ENCODE data around the gene C6orf132.
A peak's percentile ranks its signal among the peaks of the same experiment; 100 is the strongest.

The C6orf132 gene

DNA sequence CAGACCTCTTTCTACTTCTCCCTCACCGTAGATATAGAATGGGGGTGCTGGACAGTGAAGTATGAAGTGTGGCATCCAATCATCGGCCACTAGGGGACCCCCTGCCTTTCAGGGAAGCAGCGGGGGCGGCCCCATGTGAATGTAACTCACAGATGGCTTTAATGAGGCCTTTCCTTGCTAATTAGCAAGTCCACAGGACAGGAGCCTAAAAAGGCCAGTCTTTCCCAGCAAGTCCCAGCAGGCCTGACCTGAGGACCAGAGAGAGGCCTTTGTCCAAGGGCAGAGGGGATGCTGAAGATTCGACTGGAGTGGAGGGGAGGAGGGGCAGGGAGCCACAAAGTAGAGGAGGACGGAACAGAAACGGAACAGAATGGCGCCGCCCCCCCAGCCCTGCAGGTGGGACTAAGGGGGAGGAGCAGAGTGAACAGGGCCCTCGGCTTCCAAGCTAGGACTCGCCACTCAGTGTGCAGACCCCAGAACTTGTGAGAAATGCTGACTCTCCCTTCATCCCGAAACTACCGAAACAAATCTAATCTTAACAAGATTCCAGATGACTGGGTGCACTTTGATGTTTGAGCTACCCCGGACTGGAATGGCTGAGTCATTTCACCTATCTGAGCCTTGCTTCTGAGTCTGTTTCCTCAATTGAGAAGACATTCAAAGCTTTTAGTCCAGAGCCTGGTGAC, 5.8 kb downstream of the C6orf132 start:
- DNase-seq (ENCODE audit: low read depth in 2 of 2) = peak; percentile 29 to 34

DNA sequence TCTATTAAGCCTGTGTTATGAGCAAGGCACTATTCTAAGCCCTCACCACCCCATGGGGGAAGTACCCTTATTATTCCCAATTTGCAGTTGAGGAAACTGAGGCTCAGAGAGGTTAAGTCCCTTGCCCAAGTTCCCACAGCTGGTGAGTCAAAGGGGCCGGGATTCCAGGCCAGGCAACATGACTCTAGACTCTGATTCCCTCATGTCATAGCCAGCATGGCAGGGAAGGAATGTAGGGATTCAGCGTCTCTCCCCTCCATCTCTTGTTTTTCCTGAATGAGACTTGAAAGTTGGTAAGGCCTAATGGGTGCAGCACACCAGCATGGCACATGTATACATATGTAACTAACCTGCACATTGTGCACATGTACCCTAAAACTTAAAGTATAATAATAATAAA, 6.7 kb downstream of the C6orf132 start:
- DNase-seq (ENCODE audit: low read depth in 2 of 2) = no peak

DNA sequence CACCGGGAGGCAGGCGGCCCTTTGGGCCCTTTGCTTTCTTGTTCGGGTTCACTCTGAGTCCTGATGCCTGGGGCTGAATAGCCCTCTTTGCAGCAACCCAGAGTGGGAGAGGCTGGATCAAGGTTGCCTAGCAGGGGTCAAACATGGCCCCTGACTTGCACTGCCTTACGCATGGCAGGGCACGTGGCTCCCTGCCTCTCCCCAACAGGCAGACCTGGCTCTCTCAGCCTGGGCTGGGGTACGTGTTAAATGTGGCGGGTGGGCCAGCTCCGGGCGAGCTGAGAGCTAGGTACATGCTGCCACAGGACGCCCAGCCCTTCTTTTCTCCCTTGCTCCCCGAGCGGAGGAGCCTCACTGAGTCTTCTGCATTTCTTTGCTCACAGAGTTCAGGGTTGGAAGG, 7.3 kb downstream of the C6orf132 start:
- DNase-seq (ENCODE audit: low read depth in 2 of 2) = no peak

DNA sequence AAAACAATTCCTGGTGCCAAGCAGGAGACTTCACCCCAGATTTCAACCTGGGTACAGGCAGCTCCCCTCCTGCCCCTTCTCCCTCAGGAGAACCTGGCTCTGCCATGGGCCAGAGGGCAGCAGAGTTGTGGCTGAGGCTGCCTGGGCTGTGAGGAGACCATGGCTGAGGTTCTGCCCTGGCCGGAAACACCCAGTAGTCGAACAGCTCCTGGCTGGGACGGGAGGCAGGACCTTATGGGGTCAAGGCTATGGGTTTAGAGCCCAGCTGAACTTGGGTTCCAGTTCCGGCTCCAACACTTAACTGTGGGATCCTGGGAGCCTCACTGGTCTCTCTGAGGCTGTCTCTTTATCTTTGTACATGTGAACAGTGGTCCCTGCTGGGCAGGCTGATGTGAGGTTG, 8.5 kb downstream of the C6orf132 start:
- DNase-seq (ENCODE audit: low read depth in 2 of 2) = no peak

DNA sequence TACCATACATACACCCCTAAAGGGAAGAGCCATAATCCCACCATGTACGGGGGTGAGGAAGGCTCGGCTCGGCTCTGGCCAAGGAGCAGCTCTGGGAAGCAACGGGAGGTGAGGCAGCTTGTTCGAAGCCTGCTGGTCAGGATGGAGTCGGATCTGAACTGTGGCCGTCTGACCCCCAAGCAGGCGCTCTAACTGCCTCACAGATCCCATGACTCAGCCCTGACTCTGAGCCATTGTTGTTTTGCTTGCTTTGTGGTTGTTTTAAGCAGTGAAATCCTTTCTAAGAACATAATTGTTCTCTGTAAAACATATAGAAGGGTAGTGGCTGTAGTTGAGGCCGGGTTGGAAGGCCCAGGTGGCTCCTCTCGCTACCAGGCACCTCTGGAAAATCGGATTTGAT, 10.9 kb downstream of the C6orf132 start:
- no peak for DNase-seq (ENCODE audit: low read depth in 2 of 2)

DNA sequence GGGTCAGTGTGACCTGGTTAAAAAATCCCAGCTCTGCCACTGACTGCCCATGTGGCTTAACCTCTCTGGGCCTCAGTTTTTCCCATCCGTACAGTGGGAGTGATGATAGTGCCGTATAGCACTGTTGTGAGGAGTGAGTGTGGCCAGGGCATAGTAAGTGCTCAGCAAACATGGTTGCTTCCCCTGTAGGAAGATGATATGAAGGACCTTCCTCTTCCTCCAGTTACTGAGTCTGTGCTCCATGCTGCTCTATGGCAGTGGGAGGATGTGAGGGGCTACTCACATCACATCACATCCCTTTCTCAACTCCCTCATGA, 13.1 kb downstream of the C6orf132 start:
- DNase-seq (ENCODE audit: low read depth in 2 of 2) = no peak

DNA sequence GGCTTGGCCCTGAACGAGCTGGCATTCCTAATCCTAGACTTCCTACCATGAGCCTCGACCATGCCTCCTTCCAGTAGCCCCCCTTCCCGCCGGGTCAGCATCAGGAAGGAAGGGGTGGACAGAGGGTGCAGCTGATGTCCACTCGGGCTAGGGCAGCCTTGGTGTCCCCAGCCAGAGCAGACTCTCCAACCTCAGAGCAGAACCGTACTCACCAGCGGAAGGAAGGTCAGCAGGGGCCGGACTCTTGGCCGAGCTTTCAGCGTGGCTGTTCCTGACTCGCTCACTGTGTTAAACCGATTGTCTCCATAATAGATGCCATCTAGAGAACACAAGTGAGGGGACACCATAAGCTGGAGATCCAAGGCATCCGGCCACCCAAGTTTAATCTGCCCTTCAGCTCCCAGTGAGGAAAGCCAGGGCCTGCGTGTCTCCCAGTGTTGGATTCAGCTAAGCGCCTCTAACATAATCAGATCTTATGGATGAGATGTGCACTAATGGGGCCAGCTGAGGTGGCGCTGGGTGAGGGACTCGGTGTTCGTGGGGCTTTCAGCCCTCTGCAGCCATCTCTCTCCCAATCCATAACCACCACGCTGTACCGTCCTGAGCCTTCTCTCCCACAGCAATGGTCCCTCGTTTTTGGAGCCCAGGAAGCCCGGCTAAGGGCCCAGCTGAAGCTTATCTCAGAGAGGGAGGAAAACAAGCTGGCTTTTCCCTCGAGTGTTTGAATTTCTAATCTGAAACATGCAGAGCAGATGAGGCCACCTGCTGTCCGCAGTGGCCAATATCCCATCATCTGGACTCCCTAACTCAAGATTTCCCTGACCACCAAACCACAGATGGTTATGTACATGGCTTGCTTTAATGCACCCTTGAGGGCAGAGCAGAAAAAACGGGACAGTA, 13.7 kb downstream of the C6orf132 start:
- no peak for DNase-seq (ENCODE audit: low read depth in 2 of 2)

DNA sequence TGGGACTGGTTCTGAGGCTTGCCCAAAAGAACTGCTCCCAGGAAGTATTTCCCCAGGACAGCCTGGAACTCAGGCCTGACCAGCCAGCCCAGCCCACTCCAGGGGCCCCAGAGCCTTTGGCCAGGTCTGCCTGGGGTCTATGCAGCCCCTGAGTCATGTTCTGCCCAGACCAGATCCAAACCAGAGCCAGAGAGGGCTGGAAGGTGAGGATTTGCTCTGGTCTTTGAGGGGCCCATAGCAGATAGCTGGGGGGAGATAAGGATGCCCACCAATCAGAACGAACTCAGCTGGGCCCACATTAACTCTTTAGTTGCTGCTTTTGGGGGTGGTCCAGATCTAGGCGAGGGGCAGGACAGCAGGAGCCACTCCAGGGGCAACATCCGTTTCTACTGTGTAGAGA, 16.8 kb downstream of the C6orf132 start:
- no peak for DNase-seq (ENCODE audit: low read depth in 2 of 2)

DNA sequence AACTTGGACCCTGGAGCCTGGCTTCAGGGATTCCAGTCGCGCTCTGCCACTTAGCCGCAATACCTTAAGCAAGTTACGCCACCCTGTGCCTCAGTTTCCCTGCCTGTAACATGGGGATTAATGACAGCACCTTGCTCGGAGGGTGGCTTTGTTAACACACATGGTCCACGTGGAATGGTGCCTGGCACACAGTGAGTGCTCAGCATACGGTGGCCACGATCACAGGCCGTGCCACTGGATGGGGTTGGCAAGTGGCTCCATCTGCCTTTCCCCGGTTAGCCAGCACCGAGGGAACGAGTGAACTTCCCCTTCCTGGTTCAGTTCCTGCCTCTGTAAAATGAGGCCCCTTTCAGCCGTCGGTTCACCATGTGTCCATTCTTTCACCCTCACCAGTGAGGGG, 17.2 kb downstream of the C6orf132 start:
- no peak for DNase-seq (ENCODE audit: low read depth in 2 of 2)

DNA sequence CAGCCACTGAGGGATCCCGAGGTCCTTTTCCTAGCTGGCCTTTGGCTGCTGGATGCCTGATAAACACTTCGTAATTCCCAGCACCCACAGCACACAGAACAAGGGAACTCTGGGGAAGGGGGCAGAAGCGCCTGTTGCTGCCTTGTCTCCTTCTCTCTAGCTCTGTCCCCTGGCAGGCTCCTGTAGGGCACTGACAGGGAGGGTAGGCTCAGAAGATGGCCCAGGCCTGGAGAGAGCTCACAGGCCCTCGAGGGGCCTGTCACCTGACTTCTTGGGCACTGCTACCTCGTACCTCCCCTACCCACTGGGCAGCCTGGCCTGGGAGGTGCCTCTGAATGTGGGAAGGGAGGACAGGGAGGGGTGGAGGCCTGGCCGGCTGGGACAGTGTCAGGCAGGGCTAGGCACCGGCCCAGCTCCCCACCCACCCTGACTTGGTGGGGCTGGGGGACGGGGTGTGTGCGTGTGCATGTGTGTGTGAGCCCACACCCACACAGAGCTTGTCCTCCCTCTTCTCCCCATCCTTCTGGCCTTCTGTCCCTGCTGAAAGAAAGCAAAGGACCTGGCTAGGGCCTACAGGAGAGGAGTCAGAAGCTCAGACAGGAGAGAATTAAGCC, 18.1 kb downstream of the C6orf132 start:
- DNase-seq (ENCODE audit: low read depth in 2 of 2) = no peak

DNA sequence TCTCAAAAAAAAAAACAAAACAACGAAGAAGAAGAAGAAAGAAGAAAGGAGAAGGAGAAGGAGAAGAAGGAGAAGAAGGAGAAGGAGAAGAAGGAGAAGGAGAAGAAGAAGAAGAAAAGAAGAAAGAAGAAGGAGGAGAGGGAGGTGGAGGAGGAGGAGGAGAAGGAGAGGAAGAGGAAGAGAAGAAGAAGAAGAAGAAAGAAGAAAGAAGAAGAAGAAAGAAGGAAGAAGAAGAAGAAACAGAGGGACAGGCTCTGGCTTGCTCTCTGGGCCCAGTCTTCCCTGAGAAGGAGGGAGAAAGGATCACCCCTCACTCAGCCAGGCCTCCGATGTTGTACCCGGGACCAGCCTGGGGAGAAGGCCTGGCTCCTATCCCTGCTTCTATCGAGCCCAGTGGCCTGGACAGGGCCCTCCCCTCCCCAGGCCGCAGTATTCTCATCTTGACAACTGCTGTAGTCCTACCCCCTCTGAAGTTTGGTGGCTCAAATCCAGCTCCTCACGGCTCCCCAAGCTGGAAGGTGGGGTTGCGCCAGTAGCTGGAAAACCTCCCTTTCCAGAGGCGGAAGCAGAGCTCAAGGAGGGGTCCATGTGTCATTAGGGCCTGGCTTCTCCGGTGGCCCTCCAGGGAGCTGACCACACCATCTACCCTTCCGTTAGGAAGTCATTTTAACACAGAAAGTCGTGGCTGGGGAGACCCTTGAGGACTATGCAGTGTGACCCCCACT, 18.9 kb downstream of the C6orf132 start:
- DNase-seq (ENCODE audit: low read depth in 2 of 2) = no peak

DNA sequence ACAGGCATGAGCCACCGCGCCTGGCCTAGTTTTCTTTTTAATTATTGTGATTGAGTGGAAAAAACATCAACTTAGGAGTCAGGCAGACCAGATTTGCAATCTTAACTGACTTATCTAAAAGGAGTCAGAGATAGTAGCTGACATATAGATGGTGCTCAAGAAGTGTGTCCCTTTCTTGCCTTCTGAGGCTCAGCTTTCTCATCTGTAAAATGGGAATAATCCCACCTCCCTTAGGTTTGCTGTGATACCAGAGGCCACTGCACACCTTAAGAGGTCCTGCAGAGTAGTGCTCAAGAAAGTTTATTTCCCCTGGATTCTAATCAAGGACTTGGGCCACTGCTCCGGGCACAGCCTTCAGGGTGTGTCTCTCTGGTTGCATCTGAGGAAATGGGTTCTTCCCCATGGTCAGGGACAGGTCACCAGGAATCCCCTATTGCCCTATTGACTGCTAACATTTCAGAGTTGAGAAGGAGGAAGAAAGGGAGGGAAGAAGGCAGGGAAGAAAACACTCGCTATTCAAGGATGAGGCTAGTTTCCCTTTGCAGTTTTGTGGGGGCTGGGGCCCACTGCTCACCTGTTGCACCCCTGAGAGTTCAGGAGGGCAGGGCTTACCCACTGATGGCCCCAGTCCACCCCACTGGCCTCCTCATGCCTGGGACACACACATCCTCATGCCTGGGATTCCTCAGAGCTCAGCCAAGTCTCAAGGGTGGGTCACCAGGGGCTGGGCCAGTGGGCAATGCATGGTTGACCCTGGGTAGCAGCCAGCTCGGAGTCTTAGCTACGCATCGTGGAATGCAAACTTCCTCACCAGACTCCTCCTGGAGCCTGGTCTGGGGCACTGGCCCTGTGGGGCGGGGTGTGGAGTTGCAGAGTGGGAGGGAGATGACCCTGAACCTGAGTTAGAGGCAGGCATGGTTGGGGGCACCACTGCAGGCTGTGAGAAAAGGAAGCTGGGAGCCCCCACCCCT, 21.2 kb downstream of the C6orf132 start:
- DNase-seq (ENCODE audit: low read depth in 2 of 2) = no peak

DNA sequence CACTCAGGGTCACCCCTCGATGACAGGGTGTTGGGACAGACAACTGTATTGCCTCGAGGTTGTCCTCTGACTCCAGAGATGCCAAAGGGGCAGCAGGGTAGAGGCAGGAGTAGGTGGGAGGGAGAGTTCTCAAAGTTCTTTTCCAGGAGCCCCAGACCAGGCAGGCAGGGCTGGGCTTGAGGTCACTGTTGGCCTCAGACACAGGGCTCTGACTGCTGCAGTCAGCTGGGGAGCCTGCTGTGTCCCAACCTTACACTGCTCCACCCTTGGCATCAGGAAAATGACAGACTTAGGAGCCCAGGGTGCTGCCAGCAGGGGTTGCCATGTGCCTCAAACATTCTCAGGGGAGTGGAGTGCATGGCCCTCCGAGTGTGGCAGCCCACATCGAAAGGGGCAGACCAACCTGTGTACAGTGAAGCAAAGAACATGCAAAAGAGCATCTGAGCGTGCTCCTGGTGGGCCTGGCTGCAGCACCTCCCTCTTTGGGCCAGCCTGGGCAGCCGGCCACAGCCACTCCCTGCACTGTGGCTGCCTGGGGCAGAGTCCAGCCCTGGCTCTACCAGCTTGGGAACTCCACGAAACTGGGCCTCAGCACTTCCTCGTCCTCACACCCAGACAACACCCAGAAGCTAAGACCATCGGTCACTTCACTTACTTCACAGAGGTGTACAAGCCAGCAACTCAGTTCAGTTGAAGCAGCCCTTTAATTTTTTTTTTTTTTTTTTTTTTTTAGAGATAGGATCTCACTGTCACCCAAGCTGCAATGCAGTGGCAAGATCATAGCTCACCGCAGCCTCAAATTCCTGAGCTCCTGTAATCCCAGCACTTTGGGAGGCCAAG, 24.0 kb downstream of the C6orf132 start:
- DNase-seq (ENCODE audit: low read depth in 2 of 2) = no peak

DNA sequence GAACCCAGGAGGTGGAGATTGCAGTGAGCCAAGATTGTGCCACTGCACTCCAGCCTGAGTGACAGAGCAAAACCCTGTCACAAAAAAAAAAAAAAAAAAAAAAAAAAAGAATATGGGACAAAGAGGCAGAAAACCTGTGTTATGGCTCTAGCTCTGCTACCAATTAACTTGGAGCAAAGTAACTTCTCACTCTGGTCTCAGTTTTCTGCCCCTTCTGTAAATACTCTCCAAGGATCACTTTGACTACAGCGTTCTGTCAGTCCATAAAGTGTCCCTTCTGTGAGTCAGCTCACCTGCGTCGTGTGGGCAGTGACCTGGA, 24.6 kb downstream of the C6orf132 start:
- no peak for DNase-seq (ENCODE audit: low read depth in 2 of 2)

DNA sequence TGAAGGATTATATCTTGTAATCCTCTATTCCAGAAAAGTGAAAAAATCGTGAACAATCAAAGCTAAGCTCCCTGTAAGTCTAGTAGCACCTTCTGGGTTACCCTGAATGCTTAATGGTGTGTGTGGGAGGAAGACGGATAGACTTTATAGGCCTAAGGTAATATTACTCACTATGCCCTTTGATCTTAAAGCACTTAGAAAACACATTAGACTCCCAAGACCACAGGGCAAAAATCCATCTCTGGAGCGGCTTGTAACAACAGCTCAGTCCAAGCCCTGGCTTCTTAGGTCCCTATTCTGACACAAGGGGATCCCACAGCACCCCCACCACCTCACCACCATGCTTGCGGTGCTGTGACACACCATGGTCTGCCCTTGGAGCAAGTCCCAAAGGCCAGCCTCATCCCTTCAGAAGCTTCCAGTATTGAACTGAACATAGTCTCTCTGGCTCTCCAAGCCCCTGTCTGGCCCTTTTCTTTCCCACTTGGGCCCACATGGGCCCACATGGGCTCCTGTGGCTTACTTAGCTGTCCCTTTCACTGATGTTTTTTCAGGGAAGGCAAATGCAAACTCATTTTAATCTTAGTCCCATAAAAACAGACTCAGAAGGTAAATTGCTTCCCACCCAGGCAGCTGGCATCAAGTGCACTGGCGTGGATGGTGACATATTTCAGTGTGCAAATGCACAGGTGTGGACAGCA, 28.3 kb downstream of the C6orf132 start:
- DNase-seq (ENCODE audit: low read depth in 2 of 2) = no peak

DNA sequence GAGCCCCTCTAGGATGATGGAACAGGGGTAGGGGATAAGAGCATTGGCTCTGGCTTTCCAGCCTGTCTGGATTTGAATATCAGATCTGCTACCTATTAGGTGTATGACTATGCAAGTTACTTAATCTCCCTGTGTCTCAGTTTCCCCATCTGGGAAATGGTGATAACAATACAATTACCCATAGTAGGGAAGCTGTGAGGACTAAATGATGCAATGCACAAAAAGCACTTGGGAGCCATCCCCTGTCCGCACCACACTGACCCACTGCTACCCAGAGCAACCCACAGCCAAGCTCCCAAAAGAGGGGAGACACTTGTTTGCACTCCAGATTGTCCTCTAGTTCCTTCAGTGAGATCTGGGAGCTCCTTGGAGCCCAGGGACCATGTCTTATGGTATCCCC, 30.1 kb downstream of the C6orf132 start:
- no peak for DNase-seq (ENCODE audit: low read depth in 2 of 2)

DNA sequence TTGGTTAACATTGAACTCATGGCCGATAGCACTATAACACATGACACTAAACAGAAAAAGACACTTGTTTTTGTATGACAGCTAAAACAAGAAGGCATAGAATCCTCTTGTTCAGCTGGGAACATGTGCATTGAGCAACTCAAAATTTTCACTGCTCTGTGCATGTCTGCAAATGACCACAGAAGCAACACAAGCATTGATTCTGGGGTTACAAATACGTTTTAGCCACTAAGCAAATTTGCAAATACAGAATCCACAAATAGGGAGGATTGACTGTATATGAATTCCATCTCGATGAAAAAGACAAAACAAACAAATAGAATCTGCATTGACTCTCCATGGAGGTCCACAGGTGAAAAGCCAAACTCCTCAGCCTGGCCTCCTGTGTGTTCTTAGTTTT, 31.7 kb downstream of the C6orf132 start:
- DNase-seq (ENCODE audit: low read depth in 2 of 2) = no peak

DNA sequence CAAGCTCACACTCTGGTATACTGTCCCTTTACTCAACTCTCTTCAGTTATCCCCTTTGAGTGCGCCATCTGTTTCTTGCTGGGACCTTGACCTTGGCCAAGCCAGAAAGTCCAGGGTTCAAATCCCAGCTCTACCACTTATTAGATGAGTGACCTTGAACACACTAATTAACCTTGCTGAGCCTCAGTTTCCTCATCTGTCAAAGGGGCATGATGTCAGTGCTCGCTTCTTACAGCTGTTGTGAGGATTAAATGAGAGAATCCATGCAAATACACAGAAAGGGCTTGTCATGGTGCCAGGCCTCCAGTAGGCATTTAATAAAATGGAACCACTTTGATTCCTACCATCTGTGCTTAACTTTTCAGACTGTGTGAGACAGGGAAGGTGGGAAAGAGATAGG, 34.3 kb downstream of the C6orf132 start:
- no peak for DNase-seq (ENCODE audit: low read depth in 2 of 2)

DNA sequence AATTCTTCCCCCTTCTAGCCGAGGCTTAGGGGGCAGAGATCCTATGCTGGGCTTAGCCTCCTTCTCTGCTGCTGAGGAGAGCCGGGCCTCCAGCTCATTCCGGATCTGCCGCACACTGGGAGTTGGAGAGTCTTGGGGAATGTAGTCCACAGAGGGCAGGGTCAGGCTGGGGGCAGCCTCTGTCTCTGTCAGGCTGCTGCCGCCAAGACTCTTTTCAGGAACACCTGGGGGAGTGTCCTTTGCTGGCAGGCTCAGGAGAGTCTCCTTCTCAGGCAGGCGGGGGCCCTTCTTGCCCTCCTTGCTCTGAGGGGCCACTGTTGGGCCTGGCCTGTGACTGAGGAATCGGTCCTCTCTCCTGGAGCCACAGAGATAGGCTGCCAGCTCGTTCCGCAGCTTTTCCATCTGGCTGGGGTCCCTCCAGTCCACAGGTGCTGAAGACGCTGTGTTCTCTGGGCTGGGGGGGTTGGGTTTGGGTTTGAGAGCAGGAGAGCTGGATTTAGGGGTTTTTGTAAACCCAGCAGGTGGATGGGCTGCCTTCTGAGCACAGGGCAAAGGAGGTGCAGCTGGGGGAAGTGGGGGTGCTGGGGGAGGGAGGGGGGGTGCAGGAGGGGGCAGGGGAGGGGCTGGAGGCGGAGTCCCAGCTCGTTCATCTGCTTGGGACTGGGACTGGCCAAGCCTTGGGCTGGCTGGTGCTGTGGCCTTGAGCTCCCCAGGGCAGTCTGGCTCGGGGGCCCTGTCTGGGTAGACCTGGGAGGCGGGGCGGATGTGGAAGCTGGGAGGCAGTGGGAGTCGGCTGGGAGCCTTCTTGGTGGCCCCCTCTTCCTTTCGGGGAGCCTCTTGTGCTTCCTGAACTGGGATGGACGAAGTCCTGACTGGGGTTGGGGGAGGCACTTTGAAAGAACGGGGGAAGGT, 36.1 kb downstream of the C6orf132 start:
- no peak for DNase-seq (ENCODE audit: low read depth in 2 of 2)

Data from stimulated activated CD8-positive, alpha-beta memory T cell treated with anti-CD3 and anti-CD28 coated beads, Interleukin-2, amount 100 ng/mL, for 48 hours (primary cell).